ENCODE data around the gene TRIL. TPM values are rescaled to one million over a fixed set of nuclear protein-coding genes. Genes with fewer than 3 reads are reported as not detected.

Gene TRIL
- total and polyA plus RNA-seq, 2 of the 4 experiments (the other 2 are of a cell fraction) = under 0.01 to 0.09 TPM

DNA sequence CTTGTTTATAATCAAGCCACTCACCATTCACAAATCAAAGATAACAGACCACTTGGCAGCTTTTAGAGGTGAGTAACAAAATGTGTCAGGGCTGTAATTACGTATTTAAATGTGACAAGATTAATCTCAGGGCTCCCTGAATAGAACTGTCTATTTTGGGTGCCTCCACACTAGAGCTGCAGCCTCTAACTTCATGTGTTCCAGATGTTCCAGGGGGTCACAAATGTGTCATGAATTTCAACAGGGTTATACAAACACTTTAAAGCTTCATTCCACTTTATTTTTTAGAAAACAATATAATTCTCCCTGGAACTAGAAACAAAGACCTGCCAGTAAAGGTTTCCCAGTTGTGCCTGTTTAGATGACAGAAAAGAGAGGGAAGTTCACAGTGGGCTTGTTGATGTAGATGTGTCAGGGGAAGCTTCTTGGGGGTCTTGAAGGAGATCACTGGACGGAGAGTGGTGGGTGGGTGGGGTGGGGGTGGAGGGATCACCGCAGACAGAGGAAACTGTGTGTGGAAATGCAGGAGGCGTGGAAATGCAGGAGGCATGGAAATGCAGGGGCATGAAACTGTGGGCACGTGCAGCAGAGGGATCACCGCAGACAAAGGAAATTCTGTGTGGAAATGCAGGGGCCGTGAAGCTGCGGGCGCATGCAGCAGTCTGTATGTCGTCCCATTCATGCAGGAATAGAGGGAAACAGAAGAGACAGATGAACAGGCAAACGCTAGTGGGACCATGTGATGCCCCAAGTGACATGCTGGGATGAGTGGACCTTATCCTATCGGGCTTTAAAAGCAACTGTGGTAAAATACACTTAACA lies 42.0 kb upstream of the TRIL start:
- H2AFZ ChIP-seq (replicated peaks; ENCODE audit: low read length, poor library complexity) = no peak overlapping the region
- H3K9ac ChIP-seq (ENCODE audit: low read depth, low read length) = no peak overlapping the region
- ATAC-seq (ENCODE audit: low read depth) (no peak), DNase-seq (no peak)
- no peak overlapping the region for H3K4ac ChIP-seq (ENCODE audit: low read depth, low read length)
- no CpG with 5 or more reads among the region's 12 CpGs for WGBS, 2 experiments (ENCODE audit: extremely low coverage in 2 of 2, insufficient read length in 1 of 2)
- ChIA-PET CTCF (no interaction called here), POLR2A (ENCODE audit: unreplicated experiment) (no interaction called here)
- dilution Hi-C loops (cut with HindIII; ENCODE audit: low sequenced_read_pairs, unreplicated experiment) = no loop called here
- H2AK5ac ChIP-seq (ENCODE audit: low read depth, low read length) = no peak overlapping the region
- in situ Hi-C loops (cut with MboI; ENCODE audit: low sequenced_read_pairs) = no loop called here
- H3K9me3 ChIP-seq (ENCODE audit: control insufficient read depth, insufficient read depth, low read length) = no peaks in the 10 kb centered on the region
- no peak overlapping the region for H3K18ac ChIP-seq (ENCODE audit: low read depth, low read length)
- H3K27me3 ChIP-seq (ENCODE audit: control insufficient read depth, insufficient read depth, low read length) = peaks cover 28% of the 10 kb centered on the region
- TF ChIP-seq NFE2L2 (IDR thresholded peaks at IDR 0.05; ENCODE audit: low read depth, low read length) = no peak
- TF ChIP-seq CEBPB (IDR thresholded peaks at IDR 0.05; ENCODE audit: low read depth, low read length) = no peak
- no peak for TF ChIP-seq SMC3 (IDR thresholded peaks at IDR 0.05; ENCODE audit: low read depth, low read length)
- TF ChIP-seq MXI1 (IDR thresholded peaks at IDR 0.05; ENCODE audit: borderline replicate concordance, low read depth, low read length) = no peak
- TF ChIP-seq CHD1 (IDR thresholded peaks at IDR 0.05; ENCODE audit: low read depth, low read length) = no peak
- TF ChIP-seq BHLHE40 (IDR thresholded peaks at IDR 0.05; ENCODE audit: low read depth, low read length) = no peak
- no peak for TF ChIP-seq FOS (IDR thresholded peaks at IDR 0.05; ENCODE audit: low read depth, low read length)
- TF ChIP-seq ELK1 (IDR thresholded peaks at IDR 0.05; ENCODE audit: borderline replicate concordance, low read depth, low read length) = no peak
- TF ChIP-seq MAFK (IDR thresholded peaks at IDR 0.05; ENCODE audit: low read depth, low read length) = no peak
- no peak for TF ChIP-seq RCOR1 (IDR thresholded peaks at IDR 0.05; ENCODE audit: insufficient replicate concordance, low read length)
- TF ChIP-seq POLR2A (IDR thresholded peaks at IDR 0.05; ENCODE audit: low read depth, low read length) = no peak
- TF ChIP-seq, protein P1, sequence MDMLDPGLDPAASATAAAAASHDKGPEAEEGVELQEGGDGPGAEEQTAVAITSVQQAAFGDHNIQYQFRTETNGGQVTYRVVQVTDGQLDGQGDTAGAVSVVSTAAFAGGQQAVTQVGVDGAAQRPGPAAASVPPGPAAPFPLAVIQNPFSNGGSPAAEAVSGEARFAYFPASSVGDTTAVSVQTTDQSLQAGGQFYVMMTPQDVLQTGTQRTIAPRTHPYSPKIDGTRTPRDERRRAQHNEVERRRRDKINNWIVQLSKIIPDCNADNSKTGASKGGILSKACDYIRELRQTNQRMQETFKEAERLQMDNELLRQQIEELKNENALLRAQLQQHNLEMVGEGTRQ (IDR thresholded peaks at IDR 0.05; ENCODE audit: low read depth, low read length) = no peak
- no peak for TF ChIP-seq RFX5 (IDR thresholded peaks at IDR 0.05; ENCODE audit: low read depth, low read length)
- TF ChIP-seq CTCF (conservative IDR thresholded peaks at IDR 0.05; ENCODE audit: low read depth, low read length) = no peak
- no peaks in the 10 kb centered on the region; the same call in 1 of the 2 replicates for H3K4me1 ChIP-seq (ENCODE audit: control insufficient read depth, insufficient read depth, low read length)
- no peak overlapping the region for H2BK20ac ChIP-seq (ENCODE audit: low read depth, low read length)
- H2BK15ac ChIP-seq (ENCODE audit: low read depth, low read length) = no peak overlapping the region
- H3K27ac ChIP-seq (ENCODE audit: insufficient read depth, low read length) = no peak overlapping the region
- no peak overlapping the region for H4K8ac ChIP-seq (ENCODE audit: low read depth in 2 of 2, low read length in 2 of 2)
- H2BK5ac ChIP-seq (ENCODE audit: low read depth, low read length, poor library complexity, severe bottlenecking) = no peak overlapping the region
- no peak overlapping the region for H3K23ac ChIP-seq (ENCODE audit: low read depth, low read length)
- no peak overlapping the region for H3K4me3 ChIP-seq (ENCODE audit: insufficient read depth, low read depth, low read length)
- H3K4me2 ChIP-seq (ENCODE audit: low read depth, low read length) = no peak overlapping the region
- no peak overlapping the region for H2AK9ac ChIP-seq (replicated peaks; ENCODE audit: low read depth, low read length, poor library complexity)
- no peak overlapping the region for H3K14ac ChIP-seq (replicated peaks; ENCODE audit: low read depth, low read length)
- H2BK120ac ChIP-seq (ENCODE audit: low read depth, low read length) = no peak overlapping the region
- no peak overlapping the region for H4K5ac ChIP-seq (ENCODE audit: low read depth, low read length)
- H4K20me1 ChIP-seq (ENCODE audit: insufficient read depth, low read length) = no peaks in the 10 kb centered on the region
- no peak overlapping the region for H4K91ac ChIP-seq (ENCODE audit: insufficient read depth, low read depth, low read length)
- H3K9me1 ChIP-seq (ENCODE audit: insufficient read depth, low read length) = no peaks in the 10 kb centered on the region
- H3K79me1 ChIP-seq (ENCODE audit: low read depth in 1 of 2, low read length in 2 of 2) = no peaks in the 10 kb centered on the region
- no peaks in the 10 kb centered on the region for H3K36me3 ChIP-seq (ENCODE audit: control insufficient read depth, insufficient read depth, low read length)
- H3K56ac ChIP-seq (ENCODE audit: extremely low read depth, insufficient read depth, low read length) = no peak overlapping the region
- no TSS peak for BruUV-seq (replicated peaks)
- intact Hi-C loops (cut with micrococcal nuclease) = no loop called here
